DOHH2 (cell line): ENCODE data around the gene MBOAT1.

Experiments
- H3F3A ChIP-seq: fragments of 200-600 bp; sonication (generic), shearing (Covaris generic); 2 replicates; pipeline ENCODE4 v1.6.0; 2016; ENCODE audit warnings: antibody characterized with exemption, mild to moderate bottlenecking; ENCODE audit not compliant: control insufficient read depth, insufficient read depth
- H3K27ac ChIP-seq: fragments of 200-600 bp; sonication (generic); 2 replicates; pipeline ENCODE4 v1.5.1; 2014; ENCODE audit warnings: low read depth, mild to moderate bottlenecking, low read length, moderate library complexity
- H3K27me3 ChIP-seq: fragments of 200-600 bp; sonication (generic); 2 replicates; pipeline ENCODE4 v1.6.1; 2014; ENCODE audit warnings: mild to moderate bottlenecking, low read length, mixed read lengths; ENCODE audit not compliant: control insufficient read depth
- H3K36me3 ChIP-seq: fragments of 200-600 bp; sonication (generic); 2 replicates; pipeline ENCODE4 v1.6.1; 2014; ENCODE audit warnings: mild to moderate bottlenecking, low read length, moderate library complexity, mixed read lengths; ENCODE audit not compliant: control insufficient read depth
- H3K4me1 ChIP-seq: fragments of 200-600 bp; sonication (generic); 2 replicates; pipeline ENCODE4 v1.6.1; 2014; ENCODE audit warnings: mild to moderate bottlenecking, low read length, mixed read lengths; ENCODE audit not compliant: control insufficient read depth
- H3K4me2 ChIP-seq: fragments of 200-600 bp; sonication (generic); 2 replicates; pipeline ENCODE4 v1.6.0; 2014; ENCODE audit warnings: mild to moderate bottlenecking, low read length, moderate library complexity
- H3K4me3 ChIP-seq: fragments of 200-600 bp; sonication (generic); 2 replicates; pipeline ENCODE4 v1.5.1; 2014; ENCODE audit warnings: mild to moderate bottlenecking, low read length, mixed read lengths
- H3K79me2 ChIP-seq: fragments of 200-600 bp; sonication (generic); 2 replicates; pipeline ENCODE4 v1.6.1; 2014; ENCODE audit warnings: mild to moderate bottlenecking, low read length, mixed read lengths; ENCODE audit not compliant: control insufficient read depth
- H3K9me2 ChIP-seq: fragments of 200-600 bp; sonication (generic); replicated peaks from 2 replicates; pipeline ENCODE4 v1.6.1; 2014; ENCODE audit warnings: mild to moderate bottlenecking, low read length, mixed read lengths; ENCODE audit not compliant: control insufficient read depth
- H3K9me3 ChIP-seq: fragments of 200-600 bp; sonication (generic); 2 replicates; pipeline ENCODE4 v1.6.1; 2014; ENCODE audit warnings: antibody characterized with exemption, low read length, mixed read lengths; ENCODE audit not compliant: control insufficient read depth, insufficient read depth
- H4K20me1 ChIP-seq: fragments of 200-600 bp; sonication (generic); 2 replicates; pipeline ENCODE4 v1.6.0; 2014; ENCODE audit warnings: low read depth, mild to moderate bottlenecking, antibody characterized with exemption, low read length, moderate library complexity; ENCODE audit not compliant: control insufficient read depth, insufficient read depth
- EZH2phosphoT487 ChIP-seq: fragments of 200-600 bp; sonication (generic); IDR thresholded peaks from 2 replicates; pipeline ENCODE4 v1.6.1; 2017; ENCODE audit warnings: borderline replicate concordance, mild to moderate bottlenecking, antibody characterized with exemption, low read length, moderate library complexity, mixed read lengths
- TF ChIP-seq, protein P1 (sequence below): fragments of 200-600 bp; sonication (generic); IDR thresholded peaks from one replicate; pipeline ENCODE4 v1.5.1; 2014; ENCODE audit warnings: antibody characterized with exemption, mild to moderate bottlenecking, low read depth, low read length; ENCODE audit not compliant: poor library complexity, severe bottlenecking

MBOAT1 gene

GRCh38 chr6:20243288-20243687 is 31.0 kb upstream of the MBOAT1 start:
- Histone ChIP-seq H3F3A (no peaks in the 10 kb centered on the region), H4K20me1 (no peaks in the 10 kb centered on the region), H3K27ac (no peak overlapping the region), H3K27me3 (no peaks in the 10 kb centered on the region), H3K4me3 (no peak overlapping the region), H3K9me3 (no peaks in the 10 kb centered on the region), H3K4me1 (no peaks in the 10 kb centered on the region), H3K36me3 (no peaks in the 10 kb centered on the region), H3K9me2 (no peaks in the 10 kb centered on the region), H3K79me2 (no peaks in the 10 kb centered on the region), H3K4me2 (no peak overlapping the region)
- no peak for TF ChIP-seq EZH2phosphoT487
- TF ChIP-seq, protein P1, sequence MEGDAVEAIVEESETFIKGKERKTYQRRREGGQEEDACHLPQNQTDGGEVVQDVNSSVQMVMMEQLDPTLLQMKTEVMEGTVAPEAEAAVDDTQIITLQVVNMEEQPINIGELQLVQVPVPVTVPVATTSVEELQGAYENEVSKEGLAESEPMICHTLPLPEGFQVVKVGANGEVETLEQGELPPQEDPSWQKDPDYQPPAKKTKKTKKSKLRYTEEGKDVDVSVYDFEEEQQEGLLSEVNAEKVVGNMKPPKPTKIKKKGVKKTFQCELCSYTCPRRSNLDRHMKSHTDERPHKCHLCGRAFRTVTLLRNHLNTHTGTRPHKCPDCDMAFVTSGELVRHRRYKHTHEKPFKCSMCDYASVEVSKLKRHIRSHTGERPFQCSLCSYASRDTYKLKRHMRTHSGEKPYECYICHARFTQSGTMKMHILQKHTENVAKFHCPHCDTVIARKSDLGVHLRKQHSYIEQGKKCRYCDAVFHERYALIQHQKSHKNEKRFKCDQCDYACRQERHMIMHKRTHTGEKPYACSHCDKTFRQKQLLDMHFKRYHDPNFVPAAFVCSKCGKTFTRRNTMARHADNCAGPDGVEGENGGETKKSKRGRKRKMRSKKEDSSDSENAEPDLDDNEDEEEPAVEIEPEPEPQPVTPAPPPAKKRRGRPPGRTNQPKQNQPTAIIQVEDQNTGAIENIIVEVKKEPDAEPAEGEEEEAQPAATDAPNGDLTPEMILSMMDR = no peak

GRCh38 chr6:20242397-20242796 is 30.1 kb upstream of the MBOAT1 start:
- no peaks in the 10 kb centered on the region for H3K4me1 ChIP-seq

DNA sequence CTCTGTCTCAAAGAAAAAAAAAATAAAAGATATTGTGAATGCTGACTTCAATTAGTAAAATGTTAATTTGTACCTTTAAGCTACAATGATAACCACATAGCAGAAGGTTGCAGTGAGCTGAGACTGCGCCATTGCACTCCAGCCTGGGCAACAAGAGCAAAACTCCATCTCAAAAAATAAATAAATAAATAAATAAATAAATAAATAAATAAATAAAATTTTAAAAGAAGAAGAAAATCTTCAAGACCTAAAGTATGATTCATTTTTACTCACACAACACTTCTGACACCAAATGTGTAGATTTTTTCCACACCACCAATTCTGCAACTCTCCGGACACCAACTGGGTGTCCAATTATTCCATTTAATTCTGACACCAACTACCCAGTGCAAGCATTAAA is 28.8 kb upstream of the MBOAT1 start:
- no peaks in the 10 kb centered on the region for H3K27me3 ChIP-seq
- TF ChIP-seq, protein P1 = no peak
- H3K79me2 ChIP-seq = no peaks in the 10 kb centered on the region
- no peak overlapping the region for H3K27ac ChIP-seq
- no peaks in the 10 kb centered on the region for H4K20me1 ChIP-seq
- no peaks in the 10 kb centered on the region for H3K36me3 ChIP-seq
- H3K9me3 ChIP-seq = no peaks in the 10 kb centered on the region
- H3K4me1 ChIP-seq = no peaks in the 10 kb centered on the region
- H3K4me3 ChIP-seq = no peak overlapping the region
- H3F3A ChIP-seq = no peaks in the 10 kb centered on the region
- H3K9me2 ChIP-seq = no peaks in the 10 kb centered on the region
- H3K4me2 ChIP-seq = no peak overlapping the region

More at GRCh38 chr6:20242397-20242796, 30.1 kb upstream of the MBOAT1 start:
- Histone ChIP-seq H3K4me3 (no peak overlapping the region), H3K36me3 (no peaks in the 10 kb centered on the region), H3K27me3 (no peaks in the 10 kb centered on the region), H3K9me2 (no peaks in the 10 kb centered on the region), H3K9me3 (no peaks in the 10 kb centered on the region), H3F3A (no peaks in the 10 kb centered on the region), H3K27ac (no peak overlapping the region), H3K4me2 (no peak overlapping the region), H3K79me2 (no peaks in the 10 kb centered on the region), H4K20me1 (no peaks in the 10 kb centered on the region)
- TF ChIP-seq, protein P1 = no peak
- no peak for TF ChIP-seq EZH2phosphoT487
